HS-27A (cell line): ENCODE data around the gene KIF3C.
A peak's percentile ranks its signal among the peaks of the same experiment; 100 is the strongest.
"Not testable (repeated sequence)": the region's sequence is repeated elsewhere in the genome, so short reads cannot be mapped to it uniquely, and the experiment has no call there.

Experiments used
- DNase-seq: peaks from one replicate; pipeline ENCODE4 v3.0.0-alpha.2; 2012; ENCODE audit warnings: low read depth, missing footprints

The KIF3C gene

DNA sequence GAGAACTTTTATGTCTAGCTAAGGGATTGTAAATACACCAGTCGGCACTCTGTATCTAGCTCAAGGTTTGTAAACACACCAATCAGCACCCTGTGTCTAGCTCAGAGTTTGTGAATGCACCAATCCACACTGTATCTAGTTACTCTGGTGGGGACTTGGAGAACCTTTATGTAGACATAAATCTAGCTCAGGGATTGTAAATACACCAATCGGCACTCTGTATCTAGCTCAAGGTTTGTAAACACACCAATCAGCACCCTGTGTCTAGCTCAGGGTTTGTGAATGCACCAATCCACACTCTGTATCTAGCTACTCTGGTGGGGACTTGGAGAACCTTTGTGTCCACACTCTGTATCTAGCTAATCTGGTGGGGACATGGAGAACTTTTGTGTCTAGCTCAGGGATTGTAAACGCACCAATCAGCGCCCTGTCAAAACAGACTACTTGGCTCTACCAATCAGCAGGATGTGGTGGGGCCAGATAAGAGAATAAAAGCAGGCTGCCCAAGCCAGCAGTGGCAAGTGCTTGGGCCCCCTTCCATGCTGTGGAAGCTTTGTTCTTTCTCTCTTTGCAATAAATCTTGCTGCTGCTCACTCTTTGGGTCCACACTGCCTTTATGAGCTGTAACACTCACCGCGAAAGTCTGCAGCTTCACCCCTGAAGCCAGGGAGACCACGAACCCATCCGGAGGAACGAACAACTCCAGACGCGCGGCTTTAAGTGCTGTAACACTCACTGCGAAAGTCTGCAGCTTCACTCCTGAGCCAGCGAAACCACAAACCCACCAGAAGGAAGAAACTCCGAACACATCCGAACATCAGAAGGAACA, 66.1 kb downstream of the KIF3C start:
- DNase-seq = not testable (repeated sequence)

GRCh38 chr2:25915411-25915810, 66.9 kb downstream of the KIF3C start:
- DNase-seq = not testable (repeated sequence)

GRCh38 chr2:25913696-25913973, 68.7 kb downstream of the KIF3C start:
- not testable (repeated sequence) for DNase-seq

DNA sequence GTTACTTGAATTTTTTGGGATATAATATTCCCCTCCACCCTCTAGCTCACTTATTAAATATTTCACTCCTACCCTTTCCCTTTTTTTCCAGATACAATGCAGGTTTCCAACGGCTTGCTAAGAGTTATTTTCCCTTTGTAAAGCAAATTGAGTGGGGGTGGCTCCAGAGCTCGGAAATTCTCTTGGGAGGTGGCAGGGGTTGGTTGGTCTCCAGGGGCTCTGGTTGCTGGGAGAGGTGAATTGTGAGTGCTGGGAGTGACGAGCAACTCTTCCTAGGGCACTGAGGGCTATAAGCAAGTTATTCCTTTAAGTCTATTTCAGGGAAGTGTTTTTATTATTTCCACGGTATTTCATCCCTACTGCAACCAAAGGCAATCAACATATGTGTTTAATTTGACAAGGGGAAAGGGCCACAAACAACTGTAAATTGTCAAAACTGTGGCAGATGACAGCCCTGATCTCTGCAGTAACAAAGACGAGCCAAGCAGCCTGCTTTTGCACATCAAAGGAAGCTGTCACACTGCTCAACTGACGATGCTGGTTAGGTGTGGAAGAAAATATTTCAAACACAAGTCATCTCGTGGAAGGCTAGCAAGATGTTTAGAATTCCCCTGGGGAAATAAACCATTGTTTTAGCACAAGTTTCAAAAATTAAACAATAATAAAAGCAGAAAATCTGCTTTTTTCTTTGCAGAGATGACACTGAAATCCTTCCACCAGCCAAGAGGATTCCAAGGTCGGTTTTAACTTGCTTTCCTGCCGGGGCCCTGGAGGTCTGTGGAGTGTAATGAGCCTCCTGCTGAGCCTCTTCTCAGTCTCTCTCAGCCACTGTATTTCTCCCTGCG, 69.2 kb downstream of the KIF3C start:
- DNase-seq = no peak

DNA sequence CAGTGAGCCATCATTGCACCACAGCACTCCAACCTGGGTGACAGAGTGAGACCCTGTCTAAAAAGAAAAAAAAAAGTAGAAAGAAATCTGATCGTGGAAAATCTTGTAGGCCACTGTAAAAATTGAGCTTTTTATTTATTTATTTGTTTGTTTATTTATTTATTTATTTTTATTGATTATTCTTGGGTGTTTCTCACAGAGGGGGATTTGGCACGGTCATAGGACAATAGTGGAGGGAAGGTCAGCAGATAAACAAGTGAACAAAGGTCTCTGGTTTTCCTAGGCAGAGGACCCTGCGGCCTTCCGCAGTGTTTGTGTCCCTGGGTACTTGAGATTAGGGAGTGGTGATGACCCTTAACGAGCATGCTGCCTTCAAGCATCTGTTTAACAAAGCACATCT, 72.7 kb downstream of the KIF3C start:
- not testable (repeated sequence) for DNase-seq

- no peak for DNase-seq
Measured at GRCh38 chr2:25905126-25905525, 77.2 kb downstream of the KIF3C start.

DNA sequence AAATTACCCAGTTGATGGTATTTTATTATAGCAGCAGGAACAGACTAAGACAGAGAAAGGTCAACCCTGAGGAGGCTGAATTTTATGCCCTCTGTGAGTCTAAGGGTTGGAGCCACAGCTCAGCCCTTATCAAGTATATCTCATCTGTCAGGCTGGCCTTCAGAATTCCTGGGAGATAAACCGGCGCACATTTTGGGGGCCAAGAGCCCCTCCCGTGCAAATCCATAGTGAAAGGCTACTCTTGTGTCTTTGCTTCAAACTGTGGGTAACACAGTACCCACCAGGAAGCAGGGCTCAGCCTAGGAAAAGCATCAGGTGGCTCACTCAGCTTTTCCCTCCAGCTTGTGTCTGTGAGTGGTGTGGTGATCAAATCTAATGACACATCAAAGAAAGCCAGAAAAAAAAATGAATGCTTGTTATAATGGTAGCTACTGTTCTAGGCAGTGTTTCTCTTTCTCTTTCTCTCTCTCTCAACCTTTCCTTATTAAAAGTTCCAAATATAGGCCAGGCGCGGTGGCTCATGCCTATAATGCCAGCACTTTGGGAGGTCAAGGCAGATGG, 79.0 kb downstream of the KIF3C start:
- DNase-seq = no peak

- DNase-seq = no peak
Measured at GRCh38 chr2:25899404-25899970, 82.8 kb downstream of the KIF3C start.

GRCh38 chr2:25897506-25897905, 84.8 kb downstream of the KIF3C start:
- DNase-seq = no peak

DNA sequence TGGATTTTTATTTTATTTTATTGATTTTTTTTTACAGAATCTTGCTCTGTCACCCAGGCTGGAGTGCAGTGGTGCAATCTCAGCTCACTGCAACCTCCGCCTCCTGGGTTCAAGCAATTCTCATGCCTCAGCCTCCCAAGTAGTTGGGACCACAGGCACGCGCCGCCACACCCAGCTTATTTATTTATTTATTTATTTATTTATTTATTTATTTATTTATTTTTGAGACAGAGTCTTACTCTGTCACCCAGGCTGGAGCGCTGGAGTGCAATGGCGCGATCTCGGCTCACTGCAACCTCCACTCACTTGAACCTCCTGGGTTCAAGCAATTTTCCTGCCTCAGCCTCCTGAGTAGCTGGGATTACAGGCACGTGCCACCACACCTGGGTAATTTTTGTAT, 86.0 kb downstream of the KIF3C start:
- DNase-seq = not testable (repeated sequence)

DNA sequence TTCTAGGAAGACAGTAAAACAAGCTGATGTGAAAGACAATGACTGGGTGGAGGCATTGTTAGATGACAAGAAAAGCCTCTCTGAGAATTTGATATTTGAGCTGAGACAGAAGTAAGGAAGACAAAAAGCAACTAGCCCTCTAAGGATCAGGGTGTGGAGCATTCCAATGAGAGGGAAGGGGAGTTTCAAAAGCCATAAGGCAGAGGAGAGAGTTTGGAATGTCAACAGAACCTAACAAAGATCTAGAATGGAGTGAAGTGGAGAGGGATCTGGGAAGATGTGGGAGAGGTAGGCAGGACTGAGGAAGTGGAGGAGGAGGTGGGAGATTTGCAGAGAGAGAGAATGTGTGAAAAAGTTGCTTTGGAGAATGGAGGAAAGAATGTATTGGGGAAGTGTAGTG, 86.7 kb downstream of the KIF3C start:
- no peak for DNase-seq

GRCh38 chr2:25895018-25895417, 87.3 kb downstream of the KIF3C start:
- DNase-seq = no peak

- no peak for DNase-seq
Measured at GRCh38 chr2:25894135-25894830, 88.0 kb downstream of the KIF3C start.

DNA sequence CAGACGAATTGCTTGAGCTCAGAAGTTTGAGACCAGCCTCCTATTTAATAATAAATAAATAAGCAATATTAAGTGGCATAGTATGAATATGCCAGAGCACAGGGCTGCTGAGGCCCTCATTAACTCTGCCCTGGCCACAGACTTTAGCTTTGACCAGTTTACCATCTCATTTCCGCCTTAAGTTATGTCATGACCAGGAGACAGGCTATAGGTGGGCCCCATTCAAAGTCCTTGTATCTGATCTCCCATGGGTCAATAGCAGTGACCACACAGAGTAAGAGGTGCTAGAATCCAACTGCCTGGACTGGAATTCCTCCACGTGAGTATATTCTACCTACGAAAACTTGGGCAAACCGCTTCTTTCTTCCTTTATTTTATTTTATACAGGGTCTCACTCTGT, 90.6 kb downstream of the KIF3C start:
- no peak for DNase-seq

GRCh38 chr2:25887624-25888242, 94.6 kb downstream of the KIF3C start:
- no peak for DNase-seq

DNA sequence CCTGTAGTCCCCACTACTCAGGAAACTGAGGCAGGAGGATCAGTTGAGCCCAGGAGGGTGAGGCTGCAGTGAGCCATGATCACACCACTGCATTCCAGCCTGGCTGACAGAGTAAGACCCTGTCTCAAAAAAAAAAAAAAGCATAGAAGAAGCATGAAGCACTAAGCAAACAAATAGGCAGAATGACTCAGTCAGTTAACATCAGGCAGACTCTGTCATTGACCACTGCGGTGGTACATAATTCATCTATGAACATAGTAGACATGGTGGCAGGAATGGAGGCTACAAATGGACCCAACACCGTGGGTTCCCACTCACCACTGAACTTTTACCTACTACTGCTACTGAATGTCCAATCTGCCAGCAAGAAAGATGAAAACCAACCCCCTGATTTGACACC, 96.4 kb downstream of the KIF3C start:
- DNase-seq = peak; percentile 67

DNA sequence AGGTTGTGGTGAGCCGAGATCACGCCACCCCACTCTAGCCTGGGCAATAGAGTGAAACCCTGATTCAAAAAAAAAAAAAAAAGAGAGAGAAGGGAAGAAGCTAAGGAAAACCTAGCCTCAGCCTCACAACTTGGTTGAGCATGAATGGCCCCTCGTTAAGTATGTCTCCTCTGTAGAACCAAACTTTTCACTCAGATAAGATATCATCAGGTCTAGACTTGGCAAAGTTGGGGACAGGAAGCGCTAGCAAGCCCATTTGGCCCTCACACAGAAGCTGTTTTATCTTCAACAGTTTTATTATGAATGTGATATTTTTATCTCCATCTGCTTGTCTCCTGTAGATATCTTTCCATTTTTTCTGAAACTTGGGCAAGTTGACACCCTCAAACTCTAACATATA, 100.5 kb downstream of the KIF3C start:
- DNase-seq = no peak

DNA sequence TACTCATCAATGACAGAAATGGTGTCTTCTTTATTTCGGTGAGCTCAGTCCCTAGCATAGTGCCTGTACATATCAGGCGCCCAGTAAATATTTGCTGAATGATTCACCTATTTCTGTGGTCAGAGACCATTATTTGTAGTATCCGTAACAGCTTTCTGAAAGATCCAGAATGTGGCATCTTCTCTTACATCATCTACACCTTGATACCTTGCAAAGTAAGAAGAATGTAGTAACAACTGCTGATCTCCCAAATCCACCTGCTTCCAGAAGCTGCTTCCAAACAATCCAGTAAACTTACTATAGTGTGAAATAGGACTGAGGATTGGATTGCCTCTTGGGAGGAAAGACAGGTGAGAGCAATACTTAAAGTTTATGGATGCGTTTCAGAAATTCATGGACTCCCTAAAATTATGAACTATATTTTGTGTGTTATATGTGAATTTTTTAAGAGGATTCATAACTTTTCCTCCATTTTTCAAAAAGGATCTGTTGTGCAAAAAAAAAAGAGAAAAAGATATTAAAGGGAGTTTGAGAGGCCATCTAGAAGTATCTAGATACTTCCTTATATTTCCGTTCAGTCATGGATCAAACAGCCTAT, 103.1 kb downstream of the KIF3C start:
- peak; percentile 41 for DNase-seq

- DNase-seq = peak; percentile 71
Measured at GRCh38 chr2:25878361-25879132, 103.8 kb downstream of the KIF3C start, which contains the start of gene ASXL2. Gene ASXL2 (minus strand): TSS chr2:25878487. CDS start chr2:25878222, 265 bp downstream.
